Liver (tissue), 9 donors: ENCODE results near the gene CEP63. TPM values are rescaled to one million over a fixed set of nuclear protein-coding genes. Genes with fewer than 3 reads are reported as not detected.

ENCODE experiments used
- DNase-seq: peaks from one replicate; pipeline ENCODE4 v3.0.0-alpha.2; 2017; ENCODE audit warnings: low spot score
- H3K27ac ChIP-seq, 2 donors: one replicate each; pipeline ENCODE4 v1.7.0; 2013; ENCODE audit warnings: inconsistent platforms in 2 of 2, low read length in 2 of 2, control low read depth in 1 of 2, low read depth in 1 of 2, mild to moderate bottlenecking in 1 of 2
- H3K27me3 ChIP-seq, 4 donors: one replicate each; pipeline versions ENCODE4 v1.6.1 to v1.7.0; 2013; ENCODE audit warnings: low read length in 3 of 4, inconsistent platforms in 1 of 4, mild to moderate bottlenecking in 1 of 4, moderate library complexity in 1 of 4; ENCODE audit not compliant: control insufficient read depth in 4 of 4, insufficient read depth in 4 of 4
- H3K36me3 ChIP-seq, 4 donors: one replicate each; pipeline versions ENCODE4 v1.6.1 to v1.7.0; 2013; ENCODE audit warnings: low read length in 3 of 4, mild to moderate bottlenecking in 3 of 4, low read depth in 1 of 4, moderate library complexity in 1 of 4; ENCODE audit not compliant: control insufficient read depth in 4 of 4, insufficient read depth in 3 of 4
- H3K4me1 ChIP-seq, 4 donors: one replicate each; pipeline versions ENCODE4 v1.6.1 to v1.7.0; 2013; ENCODE audit warnings: low read length in 3 of 4, mild to moderate bottlenecking in 3 of 4, moderate library complexity in 1 of 4; ENCODE audit not compliant: control insufficient read depth in 4 of 4, insufficient read depth in 4 of 4
- H3K4me3 ChIP-seq, 3 donors: one replicate each; pipeline versions ENCODE4 v1.6.1 to v1.7.0; 2013; ENCODE audit warnings: low read length in 3 of 3, control low read depth in 1 of 3, low read depth in 1 of 3, mild to moderate bottlenecking in 1 of 3
- H3K9ac ChIP-seq, 2 donors: one replicate each; pipeline ENCODE4 v1.7.0; 2013; ENCODE audit warnings: low read length in 2 of 2, mild to moderate bottlenecking in 2 of 2, moderate library complexity in 2 of 2, control low read depth in 1 of 2, low read depth in 1 of 2
- H3K9me3 ChIP-seq, 4 donors: one replicate each; pipeline versions ENCODE4 v1.6.1 to v1.7.0; 2013; ENCODE audit warnings: low read length in 3 of 4; ENCODE audit not compliant: control insufficient read depth in 4 of 4
- CTCF ChIP-seq: fragments of 150-350 bp; IDR thresholded peaks from 2 replicates; pipeline ENCODE4 v1.5.1; 2017; ENCODE audit warnings: improper control_type of control experiment, low read depth, low read length; ENCODE audit not compliant: missing input control
- FOXA1 ChIP-seq: IDR thresholded peaks from 2 replicates; pipeline ENCODE4 v1.6.1; 2016; ENCODE audit warnings: antibody characterized with exemption
- FOXA2 ChIP-seq: IDR thresholded peaks from 2 replicates; pipeline ENCODE4 v1.6.1; 2016; ENCODE audit warnings: antibody characterized with exemption
- GABPA ChIP-seq, 2 donors: IDR thresholded peaks in 1 of 2; conservative IDR thresholded peaks in 1 of 2; 2 replicates each; pipeline ENCODE4 v1.6.1; 2016; ENCODE audit warnings: antibody characterized with exemption in 2 of 2, mild to moderate bottlenecking in 1 of 2, moderate library complexity in 1 of 2
- HNF4A ChIP-seq, 2 donors: conservative IDR thresholded peaks; 2 replicates each; pipeline ENCODE4 v1.6.1; 2016; ENCODE audit warnings: antibody characterized with exemption in 2 of 2, mild to moderate bottlenecking in 2 of 2
- HNF4G ChIP-seq: IDR thresholded peaks from 2 replicates; pipeline ENCODE4 v1.6.1; 2016; ENCODE audit warnings: antibody characterized with exemption
- NR2F2 ChIP-seq: IDR thresholded peaks from 2 replicates; pipeline ENCODE4 v1.6.1; 2016; ENCODE audit warnings: antibody characterized with exemption
- RAD21 ChIP-seq, 2 donors: IDR thresholded peaks; 2 replicates each; pipeline ENCODE4 v1.6.1; 2016; ENCODE audit warnings: antibody characterized with exemption in 2 of 2, mild to moderate bottlenecking in 2 of 2
- RXRA ChIP-seq, 2 donors: IDR thresholded peaks; 2 replicates each; pipeline ENCODE4 v1.6.1; 2017 to 2018; ENCODE audit warnings: antibody characterized with exemption in 2 of 2, mild to moderate bottlenecking in 1 of 2
- SP1 ChIP-seq: IDR thresholded peaks from 2 replicates; pipeline ENCODE4 v1.6.1; 2018; ENCODE audit warnings: antibody characterized with exemption, mild to moderate bottlenecking
- TAF1 ChIP-seq: conservative IDR thresholded peaks from 2 replicates; pipeline ENCODE4 v1.6.1; 2016; ENCODE audit warnings: antibody characterized with exemption, mild to moderate bottlenecking
- YY1 ChIP-seq: IDR thresholded peaks from 2 replicates; pipeline ENCODE4 v1.6.1; 2016; ENCODE audit warnings: antibody characterized with exemption, mild to moderate bottlenecking
- WGBS: extraction: QIAGEN DNeasy Blood & Tissue Kit; methylation state at CpG from one replicate; pipeline ENCODE4 v1.1.7; 2013; 5-methylcytosine and 5-hydroxymethylcytosine counted together
- polyA plus RNA-seq, 2 donors: library from polyadenylated mRNA; stranded (reverse) in 1 of 2; unstranded in 1 of 2; fragments of 200-250 nt in 1 of 2; fragments of >200 nt in 1 of 2; fragmentation: Nextera tagmentation in 1 of 2; extraction: Ambion mirVana in 1 of 2; gene quantifications; one replicate each; pipeline versions ENCODE4 v1.2.1 to v1.2.3, GENCODE V29; 2013 to 2015
- total RNA-seq, 2 donors: library from RNA; depleted of rRNA; stranded (reverse); fragments of >200 nt; gene quantifications; one replicate each; pipeline ENCODE4 v1.2.3, GENCODE V29; 2014
- TF ChIP-seq, protein P1 (sequence below): IDR thresholded peaks from 2 replicates; pipeline ENCODE4 v1.6.1; 2016; ENCODE audit warnings: antibody characterized with exemption
- TF ChIP-seq, protein P2 (sequence below): IDR thresholded peaks from 2 replicates; pipeline ENCODE4 v1.6.1; 2016; ENCODE audit warnings: antibody characterized with exemption
- TF ChIP-seq, protein P3 (sequence below): IDR thresholded peaks from 2 replicates; pipeline ENCODE4 v1.6.1; 2016; ENCODE audit warnings: antibody characterized with exemption, mild to moderate bottlenecking
- TF ChIP-seq, protein P4 (sequence below): IDR thresholded peaks from 2 replicates; pipeline ENCODE4 v1.6.1; 2016; ENCODE audit warnings: antibody characterized with exemption
- donor health status: healthy.
- donor health status: healthy.
- donor health status: healthy.
- donor health status: healthy.
- donor health status: healthy.

Gene CEP63
- total and polyA plus RNA-seq, 4 donors = 8.1 to 16.1 (median 12.7) TPM

GRCh38 chr3:134525293-134525692, 39.4 kb downstream of the CEP63 start:
- H3K9ac ChIP-seq = no peak overlapping the region
- peaks cover 0 to 2% (median 0%) of the 10 kb centered on the region in 4 donors for H3K36me3 ChIP-seq
- TF ChIP-seq YY1 (no peak), RAD21 (IDR thresholded peaks at IDR 0.05) (no peak), CTCF (no peak), NR2F2 (no peak), TAF1 (no peak), HNF4A (conservative IDR thresholded peaks at IDR 0.05) (no peak), HNF4G (no peak), RXRA (IDR thresholded peaks at IDR 0.05) (no peak)
- TF ChIP-seq, protein P1, sequence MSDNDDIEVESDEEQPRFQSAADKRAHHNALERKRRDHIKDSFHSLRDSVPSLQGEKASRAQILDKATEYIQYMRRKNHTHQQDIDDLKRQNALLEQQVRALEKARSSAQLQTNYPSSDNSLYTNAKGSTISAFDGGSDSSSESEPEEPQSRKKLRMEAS = no peak
- TF ChIP-seq, protein P2, sequence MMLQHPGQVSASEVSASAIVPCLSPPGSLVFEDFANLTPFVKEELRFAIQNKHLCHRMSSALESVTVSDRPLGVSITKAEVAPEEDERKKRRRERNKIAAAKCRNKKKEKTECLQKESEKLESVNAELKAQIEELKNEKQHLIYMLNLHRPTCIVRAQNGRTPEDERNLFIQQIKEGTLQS = no peak
- no peak for DNase-seq
- no peak overlapping the region for H3K4me3 ChIP-seq
- peaks cover 0 to 6% (median 2%) of the 10 kb centered on the region in 4 donors for H3K9me3 ChIP-seq
- no peaks in the 10 kb centered on the region for H3K4me1 ChIP-seq
- no peak overlapping the region for H3K27ac ChIP-seq
- H3K27me3 ChIP-seq = no peaks in the 10 kb centered on the region

- 92% methylated on average over 1 of the region's 1 CpG for WGBS
Measured at GRCh38 chr3:134526319-134526718, 40.5 kb downstream of the CEP63 start.

More at GRCh38 chr3:134526319-134526718, 40.5 kb downstream of the CEP63 start:
- no peak overlapping the region for H3K9ac ChIP-seq
- H3K36me3 ChIP-seq = no peaks in the 10 kb centered on the region
- H3K4me3 ChIP-seq = no peak overlapping the region
- peaks cover 0 to 6% (median 2%) of the 10 kb centered on the region in 4 donors for H3K9me3 ChIP-seq
- H3K27me3 ChIP-seq = no peaks in the 10 kb centered on the region
- no peak overlapping the region for H3K27ac ChIP-seq
- no peaks in the 10 kb centered on the region for H3K4me1 ChIP-seq
- no peak for TF ChIP-seq HNF4G
- no peak for TF ChIP-seq FOXA2
- TF ChIP-seq, protein P1 = no peak
- TF ChIP-seq, protein P3, sequence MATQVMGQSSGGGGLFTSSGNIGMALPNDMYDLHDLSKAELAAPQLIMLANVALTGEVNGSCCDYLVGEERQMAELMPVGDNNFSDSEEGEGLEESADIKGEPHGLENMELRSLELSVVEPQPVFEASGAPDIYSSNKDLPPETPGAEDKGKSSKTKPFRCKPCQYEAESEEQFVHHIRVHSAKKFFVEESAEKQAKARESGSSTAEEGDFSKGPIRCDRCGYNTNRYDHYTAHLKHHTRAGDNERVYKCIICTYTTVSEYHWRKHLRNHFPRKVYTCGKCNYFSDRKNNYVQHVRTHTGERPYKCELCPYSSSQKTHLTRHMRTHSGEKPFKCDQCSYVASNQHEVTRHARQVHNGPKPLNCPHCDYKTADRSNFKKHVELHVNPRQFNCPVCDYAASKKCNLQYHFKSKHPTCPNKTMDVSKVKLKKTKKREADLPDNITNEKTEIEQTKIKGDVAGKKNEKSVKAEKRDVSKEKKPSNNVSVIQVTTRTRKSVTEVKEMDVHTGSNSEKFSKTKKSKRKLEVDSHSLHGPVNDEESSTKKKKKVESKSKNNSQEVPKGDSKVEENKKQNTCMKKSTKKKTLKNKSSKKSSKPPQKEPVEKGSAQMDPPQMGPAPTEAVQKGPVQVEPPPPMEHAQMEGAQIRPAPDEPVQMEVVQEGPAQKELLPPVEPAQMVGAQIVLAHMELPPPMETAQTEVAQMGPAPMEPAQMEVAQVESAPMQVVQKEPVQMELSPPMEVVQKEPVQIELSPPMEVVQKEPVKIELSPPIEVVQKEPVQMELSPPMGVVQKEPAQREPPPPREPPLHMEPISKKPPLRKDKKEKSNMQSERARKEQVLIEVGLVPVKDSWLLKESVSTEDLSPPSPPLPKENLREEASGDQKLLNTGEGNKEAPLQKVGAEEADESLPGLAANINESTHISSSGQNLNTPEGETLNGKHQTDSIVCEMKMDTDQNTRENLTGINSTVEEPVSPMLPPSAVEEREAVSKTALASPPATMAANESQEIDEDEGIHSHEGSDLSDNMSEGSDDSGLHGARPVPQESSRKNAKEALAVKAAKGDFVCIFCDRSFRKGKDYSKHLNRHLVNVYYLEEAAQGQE = no peak
- TF ChIP-seq SP1 = no peak
- TF ChIP-seq, protein P2 = no peak
- TF ChIP-seq RXRA (IDR thresholded peaks at IDR 0.05) = no peak
- no peak for TF ChIP-seq YY1
- TF ChIP-seq GABPA (IDR thresholded peaks at IDR 0.05 in 1 of 2, conservative IDR thresholded peaks at IDR 0.05 in 1 of 2) = no peak
- TF ChIP-seq, protein P4, sequence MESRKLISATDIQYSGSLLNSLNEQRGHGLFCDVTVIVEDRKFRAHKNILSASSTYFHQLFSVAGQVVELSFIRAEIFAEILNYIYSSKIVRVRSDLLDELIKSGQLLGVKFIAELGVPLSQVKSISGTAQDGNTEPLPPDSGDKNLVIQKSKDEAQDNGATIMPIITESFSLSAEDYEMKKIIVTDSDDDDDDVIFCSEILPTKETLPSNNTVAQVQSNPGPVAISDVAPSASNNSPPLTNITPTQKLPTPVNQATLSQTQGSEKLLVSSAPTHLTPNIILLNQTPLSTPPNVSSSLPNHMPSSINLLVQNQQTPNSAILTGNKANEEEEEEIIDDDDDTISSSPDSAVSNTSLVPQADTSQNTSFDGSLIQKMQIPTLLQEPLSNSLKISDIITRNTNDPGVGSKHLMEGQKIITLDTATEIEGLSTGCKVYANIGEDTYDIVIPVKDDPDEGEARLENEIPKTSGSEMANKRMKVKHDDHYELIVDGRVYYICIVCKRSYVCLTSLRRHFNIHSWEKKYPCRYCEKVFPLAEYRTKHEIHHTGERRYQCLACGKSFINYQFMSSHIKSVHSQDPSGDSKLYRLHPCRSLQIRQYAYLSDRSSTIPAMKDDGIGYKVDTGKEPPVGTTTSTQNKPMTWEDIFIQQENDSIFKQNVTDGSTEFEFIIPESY = no peak
- no peak for TF ChIP-seq NR2F2
- TF ChIP-seq FOXA1 = no peak
- no peak for DNase-seq
